GM19438 (cell line): ENCODE results near the gene C1QL4.
A peak's percentile ranks its signal among the peaks of the same experiment; 100 is the strongest.

ENCODE experiments used
- ATAC-seq: cut with Tn5 transposase; IDR thresholded peaks from one replicate; pipeline ENCODE4 v1.9.1; 2021; ENCODE audit warnings: low read depth; ENCODE audit not compliant: unreplicated experiment

The C1QL4 gene

DNA sequence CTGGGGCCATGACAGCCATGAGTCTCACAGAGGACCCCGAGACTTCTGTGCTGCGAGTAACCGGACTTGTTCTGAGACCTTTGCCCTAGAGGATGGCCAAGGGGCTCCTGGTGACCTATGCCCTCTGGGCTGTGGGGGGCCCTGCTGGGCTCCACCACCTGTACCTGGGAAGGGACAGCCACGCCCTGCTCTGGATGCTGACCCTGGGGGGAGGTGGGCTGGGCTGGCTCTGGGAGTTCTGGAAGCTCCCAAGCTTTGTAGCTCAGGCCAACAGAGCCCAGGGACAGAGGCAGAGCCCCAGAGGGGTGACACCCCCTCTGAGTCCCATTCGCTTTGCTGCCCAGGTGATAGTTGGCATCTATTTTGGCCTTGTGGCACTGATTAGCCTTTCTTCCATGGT, 11.8 kb upstream of the C1QL4 start:
- ATAC-seq: no peak

GRCh38 chr12:49347311-49348193, 10.6 kb upstream of the C1QL4 start:
- no peak for ATAC-seq

DNA sequence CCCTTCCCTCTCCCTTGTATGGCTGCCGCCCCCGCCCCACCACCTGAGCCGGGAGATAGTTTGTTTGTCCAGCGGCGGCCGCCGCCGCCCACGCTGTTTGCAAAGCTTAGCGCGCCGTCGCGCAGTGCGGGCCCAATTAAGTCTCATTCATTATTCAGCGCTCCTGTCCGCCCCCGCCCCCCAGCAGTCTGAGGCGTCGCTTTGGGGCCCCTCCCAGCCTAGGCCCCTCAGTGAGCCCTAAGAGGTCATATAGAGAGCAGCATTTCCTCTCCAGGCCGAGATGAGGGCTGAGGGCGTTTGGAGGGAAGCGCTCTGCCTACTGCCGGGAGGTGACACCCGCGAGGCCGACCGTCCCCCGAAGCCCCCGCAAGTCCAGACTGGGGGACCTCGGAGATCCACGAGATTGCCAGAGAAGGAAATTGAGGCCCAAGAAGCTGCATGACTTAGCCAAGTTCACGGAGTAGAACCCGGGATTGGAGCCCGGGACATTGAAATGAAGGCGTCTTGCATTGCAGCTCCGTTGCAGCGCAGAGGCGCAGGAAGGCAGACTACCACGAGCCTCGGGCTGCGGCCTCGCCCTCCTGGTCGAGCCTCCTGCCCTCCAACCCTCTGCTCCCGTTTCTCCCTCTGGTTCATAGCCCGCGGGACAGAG, 9.8 kb upstream of the C1QL4 start, which contains the start of gene DNAJC22:
Gene DNAJC22, plus strand, starts transcription at position 230 of the 652 bp plus-strand sequence. CDS start 1,985 bp downstream, outside the sequence.
- no peak for ATAC-seq

DNA sequence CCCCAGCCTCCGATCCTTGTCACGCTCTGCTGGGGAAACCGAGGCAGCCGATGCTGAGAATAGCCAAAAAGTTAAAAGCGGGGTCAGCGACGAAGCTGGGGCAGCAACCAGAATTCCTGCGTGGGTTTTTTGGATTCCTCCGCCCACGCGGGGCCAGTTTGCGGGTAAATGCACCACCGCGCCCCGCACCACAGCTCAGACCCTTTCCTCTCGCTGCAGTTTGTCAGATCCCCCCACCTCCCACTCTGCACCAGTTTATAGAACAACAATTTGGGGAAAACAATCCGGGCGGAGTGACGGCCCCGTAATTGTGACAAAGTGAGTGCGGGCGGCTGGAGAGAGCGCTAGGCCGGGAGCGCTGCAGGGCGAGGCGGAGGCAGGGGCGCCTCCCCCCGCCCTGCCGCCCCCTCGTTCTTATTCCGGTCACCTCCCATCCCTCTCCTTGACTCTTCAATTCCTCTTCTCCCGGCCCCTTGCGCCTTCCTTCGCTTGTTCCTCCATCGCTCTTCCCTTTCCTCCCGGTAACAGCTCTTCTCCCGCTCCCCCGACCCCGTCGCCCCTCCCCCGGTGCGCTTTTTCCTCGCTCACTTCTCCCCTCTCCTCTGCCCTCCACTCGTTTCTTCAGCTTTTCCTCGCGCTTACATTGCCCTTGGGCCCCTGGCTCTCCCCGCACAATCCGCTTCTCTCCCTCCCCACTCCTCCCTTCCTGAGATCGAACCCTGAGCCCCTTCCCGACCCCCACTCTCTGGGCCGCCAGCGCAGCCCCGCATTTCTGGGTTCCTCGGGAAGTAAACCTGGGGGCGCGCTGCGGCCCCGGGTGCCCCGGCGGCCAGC, 9.1 kb upstream of the C1QL4 start:
- ATAC-seq: no peak

- ATAC-seq: no peak
Observed at GRCh38 chr12:49345051-49345824, 8.2 kb upstream of the C1QL4 start.

GRCh38 chr12:49344486-49345050, 7.6 kb upstream of the C1QL4 start:
- ATAC-seq: no peak

GRCh38 chr12:49342914-49343731, 6.1 kb upstream of the C1QL4 start:
- ATAC-seq: no peak

DNA sequence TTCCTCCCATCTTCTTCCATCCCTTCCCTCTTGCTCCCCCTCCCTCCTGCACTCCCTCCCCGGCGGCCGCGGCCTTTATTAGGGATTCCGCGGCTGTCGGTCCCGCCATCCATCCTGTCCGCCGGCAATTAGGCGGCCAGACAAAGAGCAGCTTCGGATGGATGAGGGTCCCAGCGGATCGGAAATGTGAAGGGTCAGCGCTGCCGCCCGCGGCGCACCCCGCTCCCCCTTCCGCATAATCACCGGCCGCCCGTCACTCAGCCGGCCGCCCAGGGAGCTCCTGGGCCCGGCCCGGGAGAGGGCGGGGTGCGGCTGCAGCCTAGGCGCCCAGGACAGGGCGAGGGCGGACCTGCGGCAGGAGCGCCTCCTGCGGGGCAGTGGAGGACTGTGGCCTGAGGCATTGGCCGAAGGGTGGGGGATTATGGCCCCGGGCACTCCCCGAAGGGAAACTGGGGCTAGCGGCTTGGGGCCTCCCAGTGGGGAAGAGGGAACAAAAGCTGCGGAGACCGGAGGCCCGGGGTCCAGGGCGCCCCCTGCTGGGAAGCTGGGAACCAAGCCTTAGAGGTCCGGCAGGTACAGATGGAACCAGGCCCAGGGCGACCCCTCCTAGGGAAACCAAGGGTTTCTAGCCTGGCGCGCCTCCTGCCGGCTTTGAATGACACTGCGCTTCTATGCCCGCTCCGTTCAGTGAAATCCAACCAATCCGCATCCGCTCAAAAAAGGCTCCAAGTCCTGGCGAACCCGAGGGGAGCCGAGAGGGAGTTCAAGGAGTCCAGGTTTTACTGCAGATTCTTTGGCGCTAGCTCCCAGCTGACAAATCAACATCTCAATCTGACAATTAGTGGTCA, 5.3 kb upstream of the C1QL4 start:
- peak; percentile 57 for ATAC-seq

DNA sequence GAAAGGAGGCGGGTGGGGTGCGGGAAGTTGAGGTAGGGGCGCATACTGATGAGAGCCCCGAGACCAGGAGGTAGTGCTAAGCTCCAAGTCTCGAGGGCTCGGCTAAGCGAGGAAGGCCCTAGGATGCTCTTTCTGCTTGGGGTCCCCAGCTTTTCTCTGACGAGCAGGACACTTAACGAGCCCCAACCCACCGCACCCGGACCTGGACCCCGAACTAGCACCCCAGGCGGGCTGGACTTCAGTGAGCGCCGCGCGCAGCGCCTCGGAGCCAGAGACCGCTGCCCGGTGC, 4.7 kb upstream of the C1QL4 start:
- no peak for ATAC-seq

GRCh38 chr12:49340971-49341776, 4.2 kb upstream of the C1QL4 start:
- no peak for ATAC-seq

DNA sequence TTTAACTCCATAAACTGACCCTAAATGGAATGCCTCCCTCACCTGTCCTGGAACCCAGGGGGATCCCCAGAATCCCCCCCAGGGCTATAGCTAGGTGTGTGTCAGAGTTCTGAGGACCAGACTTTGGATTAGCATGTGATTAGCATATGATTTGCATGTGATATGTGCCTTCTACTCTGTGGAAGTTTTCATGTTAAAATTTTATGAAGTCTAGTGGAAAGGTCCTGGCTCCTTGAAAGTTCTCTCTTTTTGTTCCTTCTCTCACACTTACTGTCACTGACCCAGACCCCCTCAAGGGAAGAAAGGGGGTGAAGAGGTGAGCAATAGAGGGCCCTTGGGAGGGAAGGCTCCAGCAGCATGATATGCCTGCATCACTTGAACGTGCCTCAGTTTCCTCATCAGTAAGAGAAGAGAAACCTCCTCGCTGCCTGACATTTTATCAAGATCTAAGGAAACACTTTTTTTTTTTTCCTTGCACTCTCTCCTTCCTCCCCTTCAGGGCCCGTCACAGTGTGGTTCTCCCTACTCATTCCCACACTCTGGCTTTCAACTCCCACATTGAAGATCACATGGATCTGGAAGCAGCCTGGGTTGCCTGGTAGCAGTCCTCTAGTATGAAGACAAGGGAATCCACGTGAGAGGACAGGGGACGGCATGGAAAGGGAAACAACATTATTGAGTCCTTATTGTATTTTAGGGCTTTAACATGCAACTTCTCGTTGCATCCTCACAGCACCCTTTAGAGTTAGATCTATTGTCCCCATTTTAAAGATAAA, 3.3 kb upstream of the C1QL4 start:
- ATAC-seq: no peak

GRCh38 chr12:49339464-49339861, 2.5 kb upstream of the C1QL4 start:
- ATAC-seq: no peak

DNA sequence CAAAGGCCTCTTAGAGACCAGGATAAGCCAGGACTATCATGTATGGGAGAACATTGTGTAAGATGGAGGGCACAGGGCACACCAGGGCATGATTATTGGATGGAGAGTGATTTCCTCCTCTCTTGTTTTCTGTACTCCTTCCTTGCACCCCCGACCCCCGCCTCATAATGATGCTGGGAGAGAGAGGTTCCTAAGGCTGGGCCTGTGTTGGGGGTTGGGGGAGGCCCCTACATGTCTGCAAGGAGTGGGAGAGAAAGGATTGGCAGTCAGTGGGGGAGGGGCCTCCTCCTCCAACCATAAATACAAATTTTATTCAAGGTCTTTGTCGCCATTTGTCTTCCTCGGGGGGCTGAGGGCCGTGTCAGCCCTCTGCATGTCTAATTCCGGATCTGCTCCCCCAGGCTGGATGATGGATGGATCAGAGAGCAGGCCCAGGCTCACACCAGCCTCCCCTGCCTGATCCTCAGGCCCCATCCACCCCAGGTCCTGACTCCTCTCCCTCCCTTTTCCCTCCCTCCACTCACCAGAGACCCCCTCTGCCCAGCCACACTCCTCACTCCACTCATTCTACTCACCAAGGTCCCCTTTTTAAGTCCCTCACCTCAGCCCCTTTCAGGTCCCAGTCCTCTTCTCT, 2.0 kb upstream of the C1QL4 start:
- no peak for ATAC-seq

GRCh38 chr12:49335955-49336644, 888 bp downstream of the C1QL4 start:
- ATAC-seq: no peak

GRCh38 chr12:49335118-49335954, 1.7 kb downstream of the C1QL4 start:
- no peak for ATAC-seq
